ENCODE results near the gene VPS35. TPM values are rescaled to one million over a fixed set of nuclear protein-coding genes. Genes with fewer than 3 reads are reported as not detected.

Gene VPS35
- total and polyA plus RNA-seq, 2 of the 13 experiments (the other 11 are each of a cell fraction or from before 2014, with no cell fraction given) = 30.7 to 136 TPM

DNA sequence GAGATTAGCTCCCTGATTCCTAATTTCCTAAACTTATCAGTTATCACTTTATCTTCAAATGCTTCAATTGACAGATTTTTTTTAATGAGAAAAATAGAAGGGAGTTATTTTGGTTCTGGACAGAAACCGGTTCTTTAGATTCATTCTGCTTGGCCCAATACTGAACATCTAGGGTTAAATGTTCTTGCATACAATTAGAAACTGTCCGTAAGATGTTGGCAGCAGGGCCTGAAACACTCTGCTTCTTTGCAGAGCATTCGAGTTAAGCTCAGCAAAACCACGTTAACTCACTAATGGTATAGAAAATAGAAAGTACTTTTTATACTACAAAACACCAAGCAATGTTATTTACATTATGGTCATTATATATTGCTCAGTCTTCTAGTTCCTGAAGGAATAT, 75.0 kb downstream of the VPS35 start:
- H3K36me3 ChIP-seq (replicated peaks in 1 of 2; ENCODE audit: control insufficient read depth in 1 of 2, insufficient read depth in 2 of 2, low read length in 2 of 2) = peaks cover 13 to 71% of the 10 kb centered on the region in 2 experiments

More for the DNA sequence above, 75.0 kb downstream of the VPS35 start:
- H3K9me3 ChIP-seq (ENCODE audit: low read length) = no peaks in the 10 kb centered on the region
- DNase-seq (ENCODE audit: low spot score) (no peak), FAIRE-seq (no peak), ATAC-seq (no peak)
- no peak overlapping the region for H3K4me3 ChIP-seq (replicated peaks in 1 of 3; ENCODE audit: insufficient read depth in 1 of 3, low read depth in 2 of 3, low read length in 3 of 3)
- intact Hi-C loops (cut with micrococcal nuclease; ENCODE audit: unreplicated experiment) (no loop called here), in situ Hi-C loops (cut with HindIII; ENCODE audit: extremely low pct_ligation_motif_present, low pct_unique_long_range_greater_than_20kb) (no loop called here)
- POLR2A ChIA-PET = no interaction called here
- 95% methylated on average over 4 of the region's 4 CpGs for WGBS (ENCODE audit: low lambda C conversion rate)
- TF ChIP-seq ZBTB1 (CRISPR knock-in tag; IDR thresholded peaks at IDR 0.05; ENCODE audit: borderline replicate concordance) (no peak), KLF6 (CRISPR knock-in tag; IDR thresholded peaks at IDR 0.05) (no peak), NKX3-1 (CRISPR knock-in tag; IDR thresholded peaks at IDR 0.05) (no peak), ETV6 (CRISPR knock-in tag; conservative IDR thresholded peaks at IDR 0.05) (no peak), XRCC5 (optimal IDR thresholded peaks at IDR 0.05; ENCODE audit: low read length) (no peak), HMGA1 (CRISPR knock-in tag; conservative IDR thresholded peaks at IDR 0.05) (no peak), SALL2 (CRISPR knock-in tag; IDR thresholded peaks at IDR 0.05) (no peak), FOXP1 (IDR thresholded peaks at IDR 0.05) (no peak), FOXP1 (CRISPR knock-in tag; IDR thresholded peaks at IDR 0.05) (no peak)
- TF ChIP-seq, protein P1, sequence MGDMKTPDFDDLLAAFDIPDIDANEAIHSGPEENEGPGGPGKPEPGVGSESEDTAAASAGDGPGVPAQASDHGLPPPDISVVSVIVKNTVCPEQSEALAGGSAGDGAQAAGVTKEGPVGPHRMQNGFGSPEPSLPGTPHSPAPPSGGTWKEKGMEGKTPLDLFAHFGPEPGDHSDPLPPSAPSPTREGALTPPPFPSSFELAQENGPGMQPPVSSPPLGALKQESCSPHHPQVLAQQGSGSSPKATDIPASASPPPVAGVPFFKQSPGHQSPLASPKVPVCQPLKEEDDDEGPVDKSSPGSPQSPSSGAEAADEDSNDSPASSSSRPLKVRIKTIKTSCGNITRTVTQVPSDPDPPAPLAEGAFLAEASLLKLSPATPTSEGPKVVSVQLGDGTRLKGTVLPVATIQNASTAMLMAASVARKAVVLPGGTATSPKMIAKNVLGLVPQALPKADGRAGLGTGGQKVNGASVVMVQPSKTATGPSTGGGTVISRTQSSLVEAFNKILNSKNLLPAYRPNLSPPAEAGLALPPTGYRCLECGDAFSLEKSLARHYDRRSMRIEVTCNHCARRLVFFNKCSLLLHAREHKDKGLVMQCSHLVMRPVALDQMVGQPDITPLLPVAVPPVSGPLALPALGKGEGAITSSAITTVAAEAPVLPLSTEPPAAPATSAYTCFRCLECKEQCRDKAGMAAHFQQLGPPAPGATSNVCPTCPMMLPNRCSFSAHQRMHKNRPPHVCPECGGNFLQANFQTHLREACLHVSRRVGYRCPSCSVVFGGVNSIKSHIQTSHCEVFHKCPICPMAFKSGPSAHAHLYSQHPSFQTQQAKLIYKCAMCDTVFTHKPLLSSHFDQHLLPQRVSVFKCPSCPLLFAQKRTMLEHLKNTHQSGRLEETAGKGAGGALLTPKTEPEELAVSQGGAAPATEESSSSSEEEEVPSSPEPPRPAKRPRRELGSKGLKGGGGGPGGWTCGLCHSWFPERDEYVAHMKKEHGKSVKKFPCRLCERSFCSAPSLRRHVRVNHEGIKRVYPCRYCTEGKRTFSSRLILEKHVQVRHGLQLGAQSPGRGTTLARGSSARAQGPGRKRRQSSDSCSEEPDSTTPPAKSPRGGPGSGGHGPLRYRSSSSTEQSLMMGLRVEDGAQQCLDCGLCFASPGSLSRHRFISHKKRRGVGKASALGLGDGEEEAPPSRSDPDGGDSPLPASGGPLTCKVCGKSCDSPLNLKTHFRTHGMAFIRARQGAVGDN (CRISPR knock-in tag; IDR thresholded peaks at IDR 0.05) = no peak
- H3K4me2 ChIP-seq (ENCODE audit: low read depth, low read length) = no peak overlapping the region
- no peaks in the 10 kb centered on the region for H3K27me3 ChIP-seq (ENCODE audit: control insufficient read depth in 1 of 2, insufficient read depth in 2 of 2, low read length in 2 of 2)
- H2AFZ ChIP-seq (ENCODE audit: low read length) = no peak overlapping the region
- H3K27ac ChIP-seq (ENCODE audit: extremely low read length, insufficient read depth, low read length) = no peak overlapping the region
- no peaks in the 10 kb centered on the region for H3K79me2 ChIP-seq (ENCODE audit: insufficient read depth, low read length)
- no peaks in the 10 kb centered on the region for H4K20me1 ChIP-seq (ENCODE audit: insufficient read depth, low read length)
- H3K4me1 ChIP-seq (ENCODE audit: insufficient read depth, low read length) = no peaks in the 10 kb centered on the region
- no peak overlapping the region for H3K9ac ChIP-seq (ENCODE audit: insufficient read depth, low read depth, low read length)
- CTCF ChIA-PET (ENCODE audit: low intra/inter-chr PET ratio, low total read pairs) = no interaction called here
- no TSS peak for BruUV-seq (replicated peaks)
